GM12874 (cell line): ENCODE data around the gene AMER2.

Source experiments
- CTCF ChIP-seq: IDR thresholded peaks from 2 replicates; pipeline ENCODE4 v1.5.1; 2011; ENCODE audit warnings: low read depth, mild to moderate bottlenecking, control low read depth, low read length, moderate library complexity; ENCODE audit not compliant: insufficient read depth

Gene AMER2, protein sequence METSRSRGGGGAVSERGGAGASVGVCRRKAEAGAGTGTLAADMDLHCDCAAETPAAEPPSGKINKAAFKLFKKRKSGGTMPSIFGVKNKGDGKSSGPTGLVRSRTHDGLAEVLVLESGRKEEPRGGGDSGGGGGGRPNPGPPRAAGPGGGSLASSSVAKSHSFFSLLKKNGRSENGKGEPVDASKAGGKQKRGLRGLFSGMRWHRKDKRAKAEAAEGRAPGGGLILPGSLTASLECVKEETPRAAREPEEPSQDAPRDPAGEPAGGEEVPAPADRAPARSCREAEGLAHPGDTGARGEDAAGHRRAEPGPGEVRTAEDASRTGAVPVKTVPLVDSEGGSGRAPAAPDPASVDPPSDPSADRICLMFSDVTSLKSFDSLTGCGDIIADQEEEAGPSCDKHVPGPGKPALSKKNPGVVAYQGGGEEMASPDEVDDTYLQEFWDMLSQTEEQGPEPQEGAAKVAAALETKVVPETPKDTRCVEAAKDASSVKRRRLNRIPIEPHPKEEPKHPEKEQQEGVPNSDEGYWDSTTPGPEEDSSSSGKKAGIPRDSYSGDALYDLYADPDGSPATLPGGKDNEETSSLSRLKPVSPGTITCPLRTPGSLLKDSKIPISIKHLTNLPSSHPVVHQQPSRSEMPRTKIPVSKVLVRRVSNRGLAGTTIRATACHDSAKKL

DNA sequence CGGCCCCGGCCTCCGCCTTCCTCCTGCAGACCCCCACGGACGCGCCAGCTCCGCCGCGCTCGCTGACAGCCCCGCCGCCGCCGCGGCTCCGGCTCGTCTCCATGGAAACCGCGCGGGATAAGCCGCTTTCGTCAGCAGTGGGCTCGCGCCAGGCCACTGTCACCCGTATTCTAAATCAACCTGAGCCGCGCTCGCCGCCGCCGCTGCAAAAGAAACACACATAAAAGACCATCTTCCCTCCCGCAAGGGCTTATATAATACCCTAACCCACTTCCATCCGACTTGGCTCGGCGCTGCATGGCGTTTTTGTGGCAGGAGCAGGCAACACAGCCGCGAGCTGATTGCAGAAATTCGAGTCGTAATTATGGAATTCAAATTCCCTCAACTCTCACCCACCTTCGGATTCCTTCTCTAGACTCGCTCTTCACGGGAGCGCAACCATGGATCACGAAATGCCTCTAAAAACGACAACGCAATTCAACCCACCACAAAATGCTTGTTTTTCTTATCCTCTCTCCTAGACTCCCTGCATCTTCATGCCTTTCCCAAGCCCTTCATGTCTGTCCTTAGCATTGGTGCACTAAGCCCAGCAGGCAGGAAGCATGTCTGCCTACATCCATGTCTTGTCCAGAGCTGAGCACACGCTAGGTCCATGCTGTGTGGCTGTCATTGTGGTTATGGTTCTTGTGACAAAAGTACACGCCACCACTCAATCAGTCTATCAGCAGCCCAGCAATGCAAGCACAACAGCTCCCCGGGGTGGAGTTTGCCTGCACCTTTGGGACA is at the start of gene AMER2:
Gene AMER2, minus strand, starts transcription at position 772 of the 786 bp plus-strand sequence. Its CDS starts 669 bp downstream, at position 103.
- no peak for TF ChIP-seq CTCF

GRCh38 chr13:25218019-25218418 is 45.9 kb upstream of the AMER2 start:
- TF ChIP-seq CTCF = no peak

GRCh38 chr13:25217023-25217885 is 45.2 kb upstream of the AMER2 start:
- TF ChIP-seq CTCF = no peak

DNA sequence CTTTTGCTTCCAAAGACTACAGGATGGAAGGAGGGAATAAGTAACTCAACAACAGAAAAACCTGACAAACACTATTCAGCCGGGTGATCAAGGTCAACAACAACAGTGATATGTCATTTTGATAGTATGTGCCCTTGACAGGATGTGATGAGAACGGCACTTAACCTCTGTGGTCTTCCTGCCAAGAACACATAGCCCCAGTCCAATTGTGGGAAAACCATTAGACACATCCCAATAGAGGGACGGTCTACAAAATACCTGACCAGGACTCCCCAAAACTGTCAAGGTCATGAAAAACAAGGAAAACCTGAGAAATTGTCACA is 43.1 kb upstream of the AMER2 start:
- no peak for TF ChIP-seq CTCF

DNA sequence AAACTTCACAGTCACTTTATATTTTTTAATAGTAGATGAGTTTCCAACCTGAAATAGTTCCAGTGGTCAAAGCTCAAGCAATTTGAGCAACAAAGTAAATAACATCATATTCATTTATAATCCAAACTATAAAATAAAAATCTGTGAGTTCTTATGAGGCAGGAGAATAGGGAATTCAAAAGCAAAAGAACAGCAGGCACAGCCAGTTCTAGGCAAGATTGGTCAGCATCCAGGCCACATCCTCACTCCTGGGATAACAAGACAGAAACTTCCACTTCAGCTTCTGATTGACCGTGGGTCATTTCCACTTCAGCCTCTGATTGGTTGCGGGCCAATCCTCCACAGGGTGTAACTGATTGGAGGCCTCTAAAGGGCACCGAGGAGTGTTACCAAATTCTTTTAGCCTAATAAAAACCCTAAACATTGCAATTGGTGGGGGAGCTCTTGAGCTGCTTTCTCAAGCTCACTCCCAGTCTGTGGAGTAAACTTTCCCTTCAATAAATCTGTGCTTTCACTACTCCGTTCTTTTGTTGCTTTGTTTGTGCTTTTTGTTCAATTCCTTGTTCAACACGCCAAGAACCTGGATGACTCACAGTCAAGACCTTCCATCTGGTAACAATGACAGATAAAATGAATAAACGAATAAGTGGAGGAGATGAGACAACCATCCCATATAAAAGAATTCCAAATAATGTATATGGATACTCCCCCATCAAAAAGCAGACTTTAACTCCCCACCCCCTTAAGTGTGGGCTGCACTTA is 42.6 kb upstream of the AMER2 start:
- TF ChIP-seq CTCF = no peak

DNA sequence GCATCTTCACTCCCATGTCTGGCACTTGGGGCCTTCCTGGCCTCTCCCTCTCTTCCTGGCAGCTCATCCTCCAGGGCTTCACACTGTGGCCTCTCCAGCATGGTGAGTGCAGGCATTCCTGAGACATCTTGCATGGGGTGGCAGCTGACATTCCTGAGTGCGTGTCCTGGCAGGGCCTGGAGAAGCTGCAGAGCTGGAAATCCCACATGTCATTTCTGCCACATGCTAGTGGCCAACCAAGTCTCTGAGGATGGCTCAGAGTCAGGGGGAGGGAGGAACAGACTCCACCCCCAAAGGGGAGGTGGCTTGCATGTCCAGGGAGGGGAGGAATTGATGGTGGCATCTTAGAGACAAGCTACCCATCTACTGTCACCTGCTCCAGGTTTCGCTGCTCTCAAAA is 41.6 kb upstream of the AMER2 start:
- no peak for TF ChIP-seq CTCF
